Pulmonary artery endothelial cell (primary cell): ENCODE measurements around the gene PDGFA. TPM values are rescaled to one million over a fixed set of nuclear protein-coding genes. Genes with fewer than 3 reads are reported as not detected.

Experiments
- DNase-seq: peaks from one replicate; pipeline ENCODE4 v3.0.0-alpha.2; 2011; ENCODE audit warnings: low read depth, low spot score
- total RNA-seq: library from RNA; depleted of rRNA; stranded (reverse); fragments of >200 nt; gene quantifications from 2 replicates; pipeline ENCODE4 v1.2.3, GENCODE V29; 2014

PDGFA gene
- total RNA-seq, 1 donor from 2014 or later: 63.2 TPM

DNA sequence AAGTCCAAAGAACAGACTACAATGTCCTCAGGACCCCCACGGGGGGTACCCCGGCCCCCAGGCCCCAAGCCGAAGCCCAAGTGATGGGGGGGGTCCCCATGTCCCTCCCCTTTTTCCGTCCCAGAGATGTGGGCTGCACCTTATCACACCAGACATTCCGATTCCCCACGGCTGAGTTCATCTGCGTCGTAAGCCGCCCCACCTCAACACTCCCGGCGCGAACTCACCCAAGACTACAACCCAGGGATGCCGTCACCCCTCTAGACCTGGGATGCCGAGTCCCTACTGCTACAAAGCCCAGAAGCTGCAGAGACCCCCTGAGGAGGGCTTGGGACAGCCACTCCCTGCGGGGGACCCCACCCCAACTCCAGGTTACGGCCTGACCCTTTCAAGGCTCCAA is 14.5 kb downstream of the PDGFA start:
- DNase-seq: no peak

DNA sequence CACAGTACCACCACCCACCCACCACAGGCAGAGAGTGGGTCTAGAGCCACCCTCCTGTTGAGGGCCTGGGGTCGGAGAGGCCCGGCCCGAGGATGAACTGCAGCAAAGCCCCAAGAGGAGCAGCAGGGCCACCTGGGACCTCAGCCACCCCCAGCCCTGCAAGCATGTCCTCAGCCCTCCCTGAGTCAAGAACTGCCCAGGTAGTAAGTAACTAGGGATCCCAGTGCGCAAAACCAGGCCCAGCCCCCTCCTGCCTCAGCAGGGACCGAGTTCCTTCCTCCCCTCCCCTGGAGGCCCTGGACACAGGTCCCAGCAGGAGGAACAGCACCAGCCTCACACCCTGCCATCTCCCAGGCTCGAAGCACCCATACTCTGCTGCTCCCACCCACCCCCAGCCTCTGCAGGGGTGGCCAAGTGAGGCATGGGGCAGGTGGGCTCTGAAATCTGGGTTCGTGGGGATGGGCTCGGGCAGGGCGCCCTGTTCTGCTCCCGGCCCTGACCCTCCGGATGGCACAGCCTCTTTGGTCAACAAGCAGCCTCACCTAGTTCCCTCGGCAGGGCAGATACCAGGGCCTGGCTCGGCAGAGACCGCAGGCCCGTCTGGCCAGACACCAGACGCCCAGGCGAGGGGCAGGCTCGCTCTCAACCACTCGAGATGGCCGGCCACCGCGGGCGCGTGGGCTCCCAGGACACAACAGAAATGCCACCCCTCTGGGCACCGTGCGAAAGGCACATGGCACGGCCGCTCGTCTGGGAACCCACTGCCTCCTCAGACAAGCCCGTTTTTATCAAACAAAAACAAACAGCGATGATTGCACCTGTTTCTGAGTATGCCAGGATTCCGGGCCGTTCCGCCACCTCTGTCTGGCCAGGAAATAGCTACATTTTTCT is 15.2 kb downstream of the PDGFA start:
- no peak for DNase-seq

DNA sequence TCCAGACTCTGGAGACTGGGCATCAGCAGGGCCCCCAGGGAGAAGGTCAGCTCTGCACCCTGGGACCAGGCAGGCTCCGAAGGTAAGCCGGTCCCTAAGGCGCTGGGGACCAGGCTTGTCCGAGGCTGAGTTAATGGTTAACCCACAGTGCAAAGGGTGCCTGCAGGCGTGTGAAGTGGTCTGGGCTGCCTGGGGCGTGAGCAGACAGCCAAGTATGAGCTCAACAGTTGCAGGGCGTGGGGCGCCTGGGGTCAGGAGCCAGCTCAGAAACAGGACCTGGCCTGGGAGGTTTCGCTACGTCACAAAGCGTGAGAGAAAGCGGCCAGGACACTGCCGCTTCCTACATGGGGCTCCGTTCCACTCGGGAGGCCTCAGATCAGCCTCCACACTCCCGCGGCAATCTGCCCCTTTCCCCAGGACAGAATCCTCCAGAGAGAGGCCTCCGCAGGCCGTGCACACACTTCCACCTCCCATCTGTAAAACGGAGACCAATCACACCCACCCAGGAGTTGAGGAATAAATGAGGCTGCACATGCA is 16.0 kb downstream of the PDGFA start:
- DNase-seq: no peak

DNA sequence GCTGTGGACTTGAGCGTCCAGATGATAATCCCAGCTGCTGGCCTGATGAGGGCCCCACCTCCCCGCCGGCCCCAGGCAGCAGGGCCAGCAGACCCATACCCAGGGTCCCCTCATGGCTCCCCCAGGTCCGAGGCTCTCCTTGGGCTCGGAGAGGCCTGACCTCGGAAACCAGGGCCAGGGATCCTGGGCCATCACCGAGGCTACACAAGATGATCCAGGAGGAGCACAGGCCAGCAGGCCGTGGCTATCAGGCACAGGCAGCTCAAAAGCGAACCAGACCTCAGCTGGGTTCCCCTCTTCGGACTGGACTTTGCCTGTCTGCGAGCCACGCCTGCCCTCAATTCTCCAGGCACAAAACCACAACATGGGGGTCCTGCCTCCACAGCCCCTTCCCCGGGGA is 17.4 kb downstream of the PDGFA start:
- DNase-seq: no peak

DNA sequence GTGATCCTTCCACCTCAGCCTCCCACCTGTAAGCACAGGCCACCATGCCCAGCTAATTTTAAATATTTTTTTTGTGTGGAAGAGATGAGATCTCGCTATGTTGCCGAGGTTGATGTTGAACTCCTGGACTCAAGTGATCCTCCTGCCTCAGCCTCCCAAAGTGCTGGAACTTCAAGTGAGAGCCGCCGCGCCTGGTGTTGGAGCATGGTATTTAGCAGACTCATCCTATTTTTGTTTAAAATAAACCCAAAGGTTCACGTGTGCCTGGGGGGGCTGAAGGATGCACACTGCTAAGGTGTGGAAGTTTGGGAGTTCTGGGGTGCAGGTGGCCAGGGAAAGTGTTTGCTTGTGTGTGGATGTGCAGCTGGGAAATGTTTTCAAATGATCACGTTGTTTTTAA is 18.1 kb downstream of the PDGFA start:
- DNase-seq: no peak

DNA sequence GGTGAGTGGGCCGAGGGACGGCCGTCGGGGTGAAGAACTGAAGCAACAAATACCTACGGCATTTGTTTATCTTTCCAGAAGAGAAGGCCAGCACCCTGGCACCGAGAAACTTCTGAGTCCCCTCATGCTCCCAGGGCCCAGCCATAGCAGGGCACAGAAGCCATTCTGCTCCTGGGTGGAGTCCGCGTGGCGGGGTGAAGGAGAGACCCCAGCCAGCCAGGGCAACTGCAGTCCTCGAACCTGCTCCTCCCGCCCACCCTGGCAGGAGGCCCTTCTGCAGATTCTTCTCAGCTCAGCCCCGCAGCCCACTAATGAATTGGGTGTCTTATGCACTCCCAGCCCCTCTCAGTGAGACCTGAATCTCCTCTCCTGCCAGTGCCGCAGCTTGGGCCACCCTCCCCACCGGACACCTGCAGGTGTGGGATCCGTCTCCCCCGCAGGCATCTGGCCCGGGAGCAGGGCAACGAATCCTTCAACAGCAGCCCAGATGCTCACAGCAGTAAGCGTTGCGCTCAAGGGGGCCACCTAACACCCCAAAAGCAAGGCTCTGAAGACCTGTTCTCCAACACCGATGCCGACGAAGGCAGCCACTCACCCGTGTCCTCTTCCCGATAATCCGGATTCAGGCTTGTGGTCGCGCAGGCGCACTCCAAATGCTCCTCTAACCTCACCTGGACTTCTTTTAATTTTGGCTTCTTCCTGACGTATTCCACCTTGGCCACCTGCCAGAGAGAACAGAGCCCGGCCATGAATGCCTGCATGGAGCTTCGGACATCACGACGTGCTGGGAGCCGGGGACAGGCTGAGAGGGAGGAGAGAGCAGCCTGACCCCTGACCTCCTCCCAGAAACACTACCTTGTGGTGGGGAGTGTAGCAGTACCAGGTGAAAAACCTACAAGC is 18.9 kb downstream of the PDGFA start:
- no peak for DNase-seq

DNA sequence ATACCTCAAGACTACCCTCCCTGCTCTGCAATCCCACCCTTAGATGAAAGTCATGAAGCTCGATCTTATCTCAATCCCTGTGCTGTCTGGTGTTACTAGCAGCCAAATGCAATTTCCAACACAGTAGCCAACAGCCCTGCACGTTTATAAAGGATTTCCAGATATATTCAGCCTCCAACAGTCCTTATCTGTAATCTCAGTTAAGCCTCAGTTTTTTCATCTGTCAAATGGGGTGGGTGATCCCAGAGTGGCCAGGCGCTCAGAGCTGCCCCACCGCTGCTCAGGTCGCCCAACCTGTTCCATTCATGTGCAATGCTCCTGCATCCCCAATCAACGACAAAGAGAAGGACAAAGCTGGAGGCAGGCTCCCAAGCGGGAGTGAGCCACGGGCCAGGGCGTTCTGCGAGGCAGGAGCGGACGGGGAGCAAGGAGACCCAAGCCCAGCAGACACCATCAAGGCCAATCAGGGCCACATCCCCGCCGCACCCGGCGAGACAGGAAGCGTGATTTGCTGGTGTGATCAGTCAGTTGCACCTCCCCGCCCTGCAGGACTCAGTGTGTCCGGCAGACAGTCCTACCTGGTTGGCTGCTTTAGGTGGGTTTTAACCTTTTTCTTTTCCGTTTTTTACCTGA is 19.7 kb downstream of the PDGFA start:
- no peak for DNase-seq

DNA sequence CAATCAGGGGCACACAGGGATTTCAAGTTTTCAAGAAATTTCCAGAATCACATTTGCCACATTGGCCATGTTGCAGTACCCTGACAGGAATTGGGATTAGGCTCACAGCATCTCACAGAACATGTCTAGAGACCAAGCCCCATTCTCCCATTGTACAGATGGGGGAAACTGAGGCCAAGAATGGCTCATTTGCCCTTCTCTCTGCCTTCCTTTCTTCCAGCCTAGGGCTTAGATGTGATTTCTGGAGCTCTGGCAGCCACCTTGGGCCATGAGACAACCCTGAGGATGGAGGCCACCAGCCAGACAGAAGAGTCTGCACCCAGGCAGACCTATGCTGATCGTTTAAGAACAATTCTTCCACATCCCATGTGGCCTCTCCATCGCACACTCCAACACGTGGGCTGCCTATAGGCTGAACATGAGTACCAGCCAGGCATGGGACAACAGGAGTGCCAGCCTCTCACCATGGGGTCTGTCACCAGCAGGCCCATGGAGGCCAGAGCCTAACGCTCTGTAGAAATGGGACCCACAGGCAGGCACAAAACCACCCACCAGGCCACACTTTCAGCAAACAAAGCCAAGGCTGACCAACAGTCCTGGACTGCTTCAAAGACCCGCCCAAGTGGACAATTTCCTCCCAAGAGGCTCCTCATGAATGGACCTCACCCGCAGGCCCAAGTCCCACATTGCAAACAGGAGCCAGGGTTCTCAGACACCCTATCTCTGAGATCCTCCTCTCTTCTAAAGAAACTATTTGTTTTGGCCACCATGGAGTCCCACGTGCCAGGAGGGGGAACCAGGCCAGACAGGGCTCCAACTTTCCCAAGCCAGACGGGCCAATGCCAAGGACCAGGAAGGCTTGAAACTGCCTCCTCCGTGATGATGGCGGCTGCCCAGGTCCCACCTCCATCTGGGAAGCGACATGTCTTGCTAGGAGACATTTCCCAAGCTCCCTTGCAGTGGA is 20.7 kb downstream of the PDGFA start:
- DNase-seq: no peak

DNA sequence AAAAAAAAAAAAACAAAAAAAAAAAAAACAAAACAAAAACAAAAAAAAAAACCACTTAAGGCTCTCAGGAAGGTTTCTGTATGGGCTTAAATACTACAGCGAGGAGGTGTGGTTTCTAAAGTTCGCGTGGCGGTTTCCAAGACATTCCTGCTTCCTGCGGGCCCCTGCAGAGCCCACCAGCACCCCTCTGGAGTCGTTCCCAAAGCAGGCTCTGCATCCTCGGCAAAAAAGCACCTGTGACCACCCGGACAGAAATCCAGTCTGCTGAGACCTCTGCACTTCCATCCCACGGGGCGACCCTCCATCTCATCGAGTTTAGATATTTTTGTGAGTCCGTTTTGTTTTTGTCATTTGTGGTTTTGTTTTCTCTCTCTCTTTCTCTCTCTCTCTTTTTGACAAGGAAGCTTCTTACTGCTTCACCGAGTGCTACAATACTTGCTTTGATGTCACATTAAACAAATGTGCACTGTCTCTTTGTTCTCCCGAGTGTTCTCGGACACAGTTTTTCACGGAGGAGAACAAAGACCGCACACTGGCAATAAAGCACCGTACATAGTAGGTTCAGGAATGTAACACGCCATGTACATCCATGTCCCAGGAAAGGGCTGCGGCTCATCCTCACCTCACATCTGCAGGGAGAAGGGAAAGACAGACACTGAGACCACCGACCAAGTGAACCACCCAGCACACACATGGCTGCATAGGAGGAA is 21.5 kb downstream of the PDGFA start:
- DNase-seq: no peak

DNA sequence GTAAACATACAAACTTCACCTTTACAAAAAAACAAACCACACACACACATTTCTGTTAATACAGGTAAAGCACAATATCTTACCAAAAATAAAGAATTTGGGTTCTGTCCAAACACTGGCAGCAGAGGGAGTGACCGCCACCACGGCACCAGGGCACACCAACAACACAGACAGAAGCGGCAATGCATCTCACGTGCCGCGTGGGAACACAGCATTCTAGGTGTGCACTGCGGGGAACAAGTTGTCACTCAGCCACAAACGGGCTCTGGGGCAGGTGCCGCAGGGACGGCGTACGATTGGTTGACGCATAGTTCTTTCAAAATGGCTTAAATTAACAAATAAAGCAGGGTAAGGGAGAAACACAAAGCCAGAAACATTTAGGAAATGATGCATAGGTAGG is 22.3 kb downstream of the PDGFA start:
- DNase-seq: no peak

DNA sequence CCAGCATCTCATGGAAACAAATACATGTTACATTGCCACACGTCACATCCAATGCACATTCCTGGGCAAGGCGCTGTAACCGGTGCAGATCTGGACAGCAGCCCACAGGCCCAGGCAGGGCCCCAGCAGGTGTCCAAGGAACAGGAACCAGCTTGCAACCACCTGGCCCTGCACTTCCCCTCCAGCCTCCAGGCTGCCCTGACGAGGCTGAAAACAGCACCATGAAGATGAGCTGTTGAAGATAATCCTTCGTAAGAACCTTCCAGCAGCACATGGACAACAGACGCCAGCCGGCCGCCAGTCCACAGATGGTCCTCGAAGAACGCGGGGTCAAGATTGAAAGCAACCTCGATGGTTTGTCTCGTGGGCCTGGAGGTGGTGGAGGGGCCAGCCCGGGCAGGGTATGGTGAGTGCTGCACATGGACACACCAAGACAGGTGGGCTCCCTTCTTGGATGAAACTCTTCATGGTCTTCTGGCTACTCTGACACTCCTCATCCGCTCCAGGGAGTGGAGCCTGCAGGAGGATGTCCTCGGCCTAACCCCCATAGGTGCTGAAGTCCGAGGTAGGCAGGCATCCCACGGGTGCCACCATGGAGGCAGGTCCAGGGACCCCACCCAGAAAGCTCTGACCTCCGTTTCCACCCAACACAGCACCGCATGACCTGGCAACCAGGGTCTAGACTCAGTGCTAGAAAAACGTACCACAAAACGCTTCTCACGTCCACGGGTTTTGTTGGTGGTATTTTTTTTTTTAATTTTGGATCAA is 22.9 kb downstream of the PDGFA start:
- no peak for DNase-seq

DNA sequence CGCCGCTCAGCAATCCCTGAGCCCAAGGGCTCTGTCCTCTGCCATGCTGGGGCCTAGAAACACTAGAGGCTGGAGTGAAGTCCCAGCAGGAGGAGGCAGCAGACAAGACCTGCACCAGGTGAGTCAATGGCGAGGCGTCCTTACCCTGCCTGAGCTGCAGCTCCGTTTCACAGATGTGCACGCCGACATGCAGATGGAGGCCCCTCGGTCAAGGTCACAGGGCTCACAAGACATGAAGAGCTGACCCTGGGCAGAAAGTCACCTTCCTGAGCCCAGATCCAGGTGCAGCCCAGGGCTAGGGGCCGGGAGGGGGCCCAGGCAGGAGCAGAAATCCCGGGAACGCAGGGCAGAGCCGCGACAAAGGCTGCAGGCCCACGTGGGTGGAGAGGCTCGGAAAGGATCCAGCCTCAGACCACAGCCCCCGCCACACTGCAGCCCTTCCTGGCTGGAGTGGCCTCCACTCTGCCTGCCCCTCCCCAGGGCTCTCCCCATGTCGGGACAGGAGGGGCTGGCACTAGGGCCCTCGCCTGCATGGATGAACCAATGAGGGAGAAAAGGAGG is 23.8 kb downstream of the PDGFA start:
- DNase-seq: no peak

DNA sequence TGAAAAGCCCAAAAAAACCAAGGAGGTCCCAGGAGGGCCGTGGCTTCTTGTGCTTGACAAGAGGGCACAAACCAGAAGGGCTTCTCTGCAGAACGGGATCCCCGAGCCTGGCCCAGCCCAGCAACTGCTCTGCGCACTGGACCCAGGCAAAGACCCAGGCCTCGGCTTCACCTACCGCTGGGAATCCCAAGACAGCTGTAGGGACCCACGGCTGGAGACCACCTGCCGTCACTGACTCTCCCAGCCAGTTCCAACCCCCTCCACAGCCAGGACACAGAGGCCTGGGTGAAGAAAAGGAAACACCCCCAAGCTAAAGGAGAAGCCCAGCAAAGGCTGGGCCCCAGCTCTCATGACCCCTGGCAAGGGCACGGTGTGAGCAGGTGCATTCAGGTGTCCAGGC is 24.3 kb downstream of the PDGFA start:
- no peak for DNase-seq

DNA sequence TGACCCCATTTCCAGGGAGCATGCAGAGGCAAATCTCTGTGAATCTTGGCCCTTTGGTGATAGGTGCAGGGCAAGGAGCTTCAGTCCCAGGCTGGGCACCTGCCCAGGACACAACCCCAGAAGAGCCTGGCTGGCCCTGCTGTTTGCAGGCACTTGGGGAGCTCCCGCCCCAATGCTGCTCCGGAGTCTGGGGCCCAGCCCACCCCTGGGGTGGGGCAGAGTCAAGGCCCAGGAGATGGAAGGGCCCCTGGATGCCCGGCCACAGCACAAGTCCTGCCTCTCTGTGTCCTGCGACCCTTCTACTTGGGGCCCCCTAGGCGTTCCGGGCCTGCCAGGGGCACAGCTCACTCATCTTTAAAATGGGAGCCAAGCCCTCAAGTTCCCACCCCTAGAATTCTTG is 24.7 kb downstream of the PDGFA start:
- DNase-seq: no peak

DNA sequence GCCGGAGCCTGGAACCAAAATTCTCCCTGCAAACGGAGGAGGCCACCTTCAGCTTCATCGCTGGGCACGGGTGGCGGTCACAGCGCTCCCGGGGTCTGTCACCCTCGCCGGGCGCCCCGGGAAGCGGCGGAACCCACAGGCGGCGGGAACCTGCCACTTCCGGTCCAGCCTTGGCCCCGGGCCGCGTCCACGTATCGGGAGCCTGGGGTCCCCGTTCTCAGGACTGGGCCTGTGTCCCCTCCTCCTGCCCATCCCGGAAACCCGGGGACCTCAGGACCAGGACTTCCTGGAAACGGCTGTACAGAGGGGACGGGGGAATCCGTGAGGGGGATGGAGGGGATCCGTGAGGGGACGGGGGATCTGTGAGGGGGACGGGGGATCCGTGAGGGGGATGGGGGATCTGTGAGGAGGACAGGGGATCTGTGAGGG is 25.4 kb downstream of the PDGFA start:
- DNase-seq: no peak

DNA sequence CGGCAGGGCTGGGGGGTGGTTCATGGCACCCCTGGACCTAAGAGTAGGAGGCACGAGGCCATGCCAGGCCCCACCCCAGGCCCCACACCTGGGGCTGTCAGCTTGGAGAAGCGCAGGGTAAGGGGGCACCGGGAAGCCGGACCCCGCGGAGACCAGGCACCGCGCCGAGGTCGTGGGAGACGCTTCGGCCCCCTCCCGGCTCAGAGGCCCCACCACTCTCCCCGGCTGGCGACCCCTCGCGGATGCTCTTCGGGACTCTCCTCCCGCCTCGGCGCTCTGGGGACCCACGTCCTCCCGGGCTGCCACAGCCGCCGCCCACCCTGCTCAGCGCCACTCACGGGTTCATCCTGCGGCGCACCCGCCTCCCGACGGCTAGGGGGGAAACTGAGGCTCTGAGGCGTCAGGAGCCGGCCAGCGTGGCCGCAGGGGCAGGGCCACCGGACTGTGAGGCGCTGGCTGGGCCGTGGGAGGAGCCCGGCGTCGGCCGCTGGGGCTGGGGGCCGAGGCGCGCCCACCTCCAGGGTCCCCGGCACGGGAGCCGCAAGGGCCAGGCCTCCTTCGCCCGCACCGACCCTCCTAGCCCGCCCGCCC is 25.9 kb downstream of the PDGFA start:
- no peak for DNase-seq

DNA sequence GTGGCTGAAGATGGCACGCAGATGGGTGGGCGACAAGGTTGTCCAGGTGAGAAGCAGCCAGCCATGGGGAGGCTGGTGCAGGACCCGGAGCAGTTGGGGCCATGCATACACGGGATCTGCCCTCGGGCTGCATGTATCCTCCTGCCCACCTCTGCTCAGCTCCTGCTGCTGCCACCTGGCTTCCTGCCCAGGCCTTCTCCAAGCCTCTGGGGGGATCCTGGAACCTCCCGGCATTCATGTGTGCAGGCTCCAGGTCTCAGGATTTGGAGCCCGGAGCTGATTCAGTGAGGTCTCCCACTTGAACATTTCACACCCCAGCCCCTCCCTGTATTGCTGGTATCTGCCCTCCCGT is 27.0 kb downstream of the PDGFA start:
- no peak for DNase-seq

DNA sequence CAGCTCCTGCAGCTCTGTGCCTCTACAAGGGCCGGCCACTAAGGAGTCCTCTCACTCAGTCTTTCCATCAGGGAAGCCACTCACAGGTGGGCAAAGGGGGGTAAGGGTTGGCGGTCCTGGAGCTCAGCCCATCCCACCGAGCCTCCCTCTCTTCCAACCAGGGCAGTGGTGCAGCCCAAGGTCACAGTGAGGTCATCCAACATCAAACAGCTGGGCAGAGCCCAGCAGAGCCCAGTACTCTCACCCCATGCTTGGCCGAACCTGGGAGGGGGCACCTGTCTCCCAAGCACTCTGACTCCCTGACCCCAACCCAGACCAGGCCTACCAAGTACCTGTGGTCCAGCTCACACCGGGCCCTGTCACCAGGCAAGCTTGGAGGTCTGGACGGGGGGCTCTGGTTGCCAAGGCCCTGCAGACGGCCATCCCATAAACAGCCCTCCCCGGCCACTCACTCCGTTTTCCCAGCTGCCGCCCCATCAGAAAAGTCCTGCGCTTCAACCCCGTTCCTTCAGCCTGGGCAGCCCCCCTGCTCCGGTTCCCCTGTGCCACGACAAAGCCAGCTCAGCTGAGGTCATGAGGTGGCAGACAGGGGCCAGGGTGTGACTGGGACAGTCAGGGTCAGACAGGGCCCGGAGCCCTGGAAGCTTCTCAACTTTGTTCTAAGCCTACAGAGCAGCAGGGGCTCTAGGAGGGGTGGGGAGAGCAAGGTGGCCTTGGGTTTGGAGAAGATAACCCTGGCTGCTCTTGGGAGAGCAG is 27.5 kb downstream of the PDGFA start:
- DNase-seq: no peak
